GM20431 (cell line): ENCODE results near the gene TTC9.

ENCODE experiments used
- in situ Hi-C: fragments of 300-500 bp; cut with MseI, MboI; formaldehyde crosslinking; loops from one replicate; pipeline ENCODE4 v1.15.0; 2020; ENCODE audit warnings: low sequenced_read_pairs; ENCODE audit not compliant: unreplicated experiment

Gene TTC9

GRCh38 chr14:70641548-70642302 is at the start of gene TTC9:
Gene TTC9 (plus strand): TSS chr14:70641916. CDS start chr14:70642130, 214 bp downstream.
- in situ Hi-C loops: no loop called here

GRCh38 chr14:70594461-70594860 is 47.3 kb upstream of the TTC9 start:
- in situ Hi-C loops: no loop called here

- in situ Hi-C loops: no loop called here
These were observed 46.1 kb upstream of the TTC9 start for GRCh38 chr14:70595443-70596185.

GRCh38 chr14:70597731-70598130 is 44.0 kb upstream of the TTC9 start:
- in situ Hi-C loops: no loop called here

GRCh38 chr14:70599345-70599744 is 42.4 kb upstream of the TTC9 start:
- in situ Hi-C loops: no loop called here

- in situ Hi-C loops: loop anchor here (25.0 kb wide), 2 partner anchors 212 to 362 kb away; partner anchors contain the start of gene MAP3K9
These were observed 41.1 kb upstream of the TTC9 start, which contains the start of gene MED6 for GRCh38 chr14:70600382-70601157. Gene MED6 (minus strand): TSS chr14:70600655. CDS start chr14:70600637, 18 bp downstream.

GRCh38 chr14:70601162-70601561 is 40.6 kb upstream of the TTC9 start:
- in situ Hi-C loops: loop anchor here (25.0 kb wide), 2 partner anchors 211 to 361 kb away; partner anchors contain the start of gene MAP3K9

GRCh38 chr14:70602254-70602653 is 39.5 kb upstream of the TTC9 start:
- in situ Hi-C loops: loop anchor here (25.0 kb wide), 2 partner anchors 210 to 360 kb away; partner anchors contain the start of gene MAP3K9

- in situ Hi-C loops: loop anchor here (25.0 kb wide), 2 partner anchors 201 to 351 kb away; partner anchors contain the start of gene MAP3K9
These were observed 30.5 kb upstream of the TTC9 start for GRCh38 chr14:70611216-70611615.

GRCh38 chr14:70616646-70617045 is 25.1 kb upstream of the TTC9 start:
- in situ Hi-C loops: loop anchor here (25.0 kb wide), 2 partner anchors 196 to 346 kb away; partner anchors contain the start of gene MAP3K9

- in situ Hi-C loops: loop anchor here (25.0 kb wide), 2 partner anchors 194 to 344 kb away; partner anchors contain the start of gene MAP3K9
These were observed 23.4 kb upstream of the TTC9 start for GRCh38 chr14:70618314-70618713.

- in situ Hi-C loops: loop anchor here (25.0 kb wide), 2 partner anchors 193 to 343 kb away; partner anchors contain the start of gene MAP3K9
These were observed 22.0 kb upstream of the TTC9 start for GRCh38 chr14:70619708-70620107.

- in situ Hi-C loops: loop anchor here (25.0 kb wide), 2 partner anchors 190 to 340 kb away; partner anchors contain the start of gene MAP3K9
These were observed 19.5 kb upstream of the TTC9 start for GRCh38 chr14:70622111-70622712.

GRCh38 chr14:70624972-70625371 is 16.7 kb upstream of the TTC9 start:
- in situ Hi-C loops: loop anchor here (25.0 kb wide), 2 partner anchors 187 to 337 kb away; partner anchors contain the start of gene MAP3K9

- in situ Hi-C loops: loop anchor here (10.0 kb wide), 1 partner anchor 83 kb away; no protein-coding TSS in a partner anchor
These were observed 9.8 kb upstream of the TTC9 start for GRCh38 chr14:70631948-70632347.

- in situ Hi-C loops: loop anchor here (10.0 kb wide), 1 partner anchor 79 kb away; no protein-coding TSS in a partner anchor
These were observed 5.6 kb upstream of the TTC9 start for GRCh38 chr14:70635971-70636595.

GRCh38 chr14:70638416-70638815 is 3.3 kb upstream of the TTC9 start:
- in situ Hi-C loops: loop anchor here (10.0 kb wide), 1 partner anchor 76 kb away; no protein-coding TSS in a partner anchor

GRCh38 chr14:70640938-70641547 is 673 bp upstream of the TTC9 start:
- in situ Hi-C loops: no loop called here
